Activated CD8-positive, alpha-beta memory T cell treated with anti-CD3 and anti-CD28 coated beads, Interleukin-2, amount 50 U/mL, for 1 hour (primary cell): ENCODE measurements around the gene OSGIN1.

ENCODE experiments used
- DNase-seq: peaks from one replicate; pipeline ENCODE4 v3.0.0-alpha.2; 2020; ENCODE audit errors: extremely low read depth

Gene OSGIN1

GRCh38 chr16:83957296-83957855, 4.3 kb downstream of the OSGIN1 start:
- DNase-seq = no peak

- no peak for DNase-seq
These were observed 5.3 kb downstream of the OSGIN1 start for GRCh38 chr16:83958137-83958845.

- no peak for DNase-seq
These were observed 6.0 kb downstream of the OSGIN1 start for GRCh38 chr16:83958846-83959565.

- no peak for DNase-seq
These were observed 6.8 kb downstream of the OSGIN1 start for GRCh38 chr16:83959656-83960434.

GRCh38 chr16:83960521-83961249, 7.6 kb downstream of the OSGIN1 start:
- no peak for DNase-seq

GRCh38 chr16:83961591-83961990, 8.6 kb downstream of the OSGIN1 start:
- DNase-seq = no peak

- no peak for DNase-seq
These were observed 10.5 kb downstream of the OSGIN1 start for GRCh38 chr16:83963277-83964119.

GRCh38 chr16:83964684-83965443, 11.8 kb downstream of the OSGIN1 start:
- no peak for DNase-seq

- no peak for DNase-seq
These were observed 12.6 kb downstream of the OSGIN1 start for GRCh38 chr16:83965444-83966152.

GRCh38 chr16:83966153-83966696, 13.2 kb downstream of the OSGIN1 start:
- DNase-seq = no peak

- DNase-seq = no peak
These were observed 14.1 kb downstream of the OSGIN1 start for GRCh38 chr16:83967091-83967490.

GRCh38 chr16:83967838-83968305, 14.8 kb downstream of the OSGIN1 start, which contains the start of gene NECAB2:
Gene NECAB2 (plus strand): TSS chr16:83968244. CDS start chr16:83968649, 405 bp downstream.
- DNase-seq = no peak

GRCh38 chr16:83968306-83968851, 15.3 kb downstream of the OSGIN1 start:
- no peak for DNase-seq

- DNase-seq = no peak
These were observed 16.0 kb downstream of the OSGIN1 start for GRCh38 chr16:83968891-83969649.

- DNase-seq = no peak
These were observed 16.9 kb downstream of the OSGIN1 start for GRCh38 chr16:83969771-83970429.

- no peak for DNase-seq
These were observed 17.4 kb downstream of the OSGIN1 start for GRCh38 chr16:83970430-83970815.
